WI38 (cell line): Measurements from ENCODE around the gene SH2D6.

ENCODE experiments used
- H3K4me3 ChIP-seq: 2 replicates; pipeline ENCODE4 v1.5.1; 2011; ENCODE audit warnings: low read depth, mild to moderate bottlenecking, control low read depth, low read length
- TF ChIP-seq, protein P1 (sequence below): IDR thresholded peaks from 2 replicates; pipeline ENCODE4 v1.5.1; 2012; ENCODE audit warnings: low read depth, mild to moderate bottlenecking, control low read depth, low read length

SH2D6 gene

DNA sequence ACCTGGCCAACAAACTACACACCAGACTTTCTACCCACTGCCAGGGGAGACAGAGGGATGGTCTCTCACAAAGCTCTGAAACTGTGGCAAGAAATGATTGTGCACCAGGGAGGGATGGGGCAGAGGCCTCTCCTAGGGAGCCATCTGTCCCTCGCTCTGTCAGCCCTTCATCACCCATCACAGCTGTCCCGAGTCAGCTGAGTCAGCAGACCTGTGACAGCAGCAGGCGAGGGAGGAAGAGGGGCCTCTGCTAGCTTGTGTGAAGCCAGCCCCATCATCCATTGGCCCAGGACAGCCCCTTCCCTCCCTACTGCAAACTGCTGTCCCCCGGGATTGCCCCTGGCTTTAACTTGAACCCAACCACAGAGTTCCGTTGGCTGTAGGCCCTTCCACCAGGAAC is 5.0 kb downstream of the SH2D6 start:
- TF ChIP-seq, protein P1, sequence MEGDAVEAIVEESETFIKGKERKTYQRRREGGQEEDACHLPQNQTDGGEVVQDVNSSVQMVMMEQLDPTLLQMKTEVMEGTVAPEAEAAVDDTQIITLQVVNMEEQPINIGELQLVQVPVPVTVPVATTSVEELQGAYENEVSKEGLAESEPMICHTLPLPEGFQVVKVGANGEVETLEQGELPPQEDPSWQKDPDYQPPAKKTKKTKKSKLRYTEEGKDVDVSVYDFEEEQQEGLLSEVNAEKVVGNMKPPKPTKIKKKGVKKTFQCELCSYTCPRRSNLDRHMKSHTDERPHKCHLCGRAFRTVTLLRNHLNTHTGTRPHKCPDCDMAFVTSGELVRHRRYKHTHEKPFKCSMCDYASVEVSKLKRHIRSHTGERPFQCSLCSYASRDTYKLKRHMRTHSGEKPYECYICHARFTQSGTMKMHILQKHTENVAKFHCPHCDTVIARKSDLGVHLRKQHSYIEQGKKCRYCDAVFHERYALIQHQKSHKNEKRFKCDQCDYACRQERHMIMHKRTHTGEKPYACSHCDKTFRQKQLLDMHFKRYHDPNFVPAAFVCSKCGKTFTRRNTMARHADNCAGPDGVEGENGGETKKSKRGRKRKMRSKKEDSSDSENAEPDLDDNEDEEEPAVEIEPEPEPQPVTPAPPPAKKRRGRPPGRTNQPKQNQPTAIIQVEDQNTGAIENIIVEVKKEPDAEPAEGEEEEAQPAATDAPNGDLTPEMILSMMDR, result no peak
- no peak overlapping the region for H3K4me3 ChIP-seq

- TF ChIP-seq, protein P1, result no peak
- H3K4me3 ChIP-seq, result no peak overlapping the region
Measured at GRCh38 chr2:85425588-85425987, 7.1 kb downstream of the SH2D6 start.

- H3K4me3 ChIP-seq, result no peak overlapping the region
- TF ChIP-seq, protein P1, result no peak
Measured at GRCh38 chr2:85427300-85427835, 8.9 kb downstream of the SH2D6 start.

DNA sequence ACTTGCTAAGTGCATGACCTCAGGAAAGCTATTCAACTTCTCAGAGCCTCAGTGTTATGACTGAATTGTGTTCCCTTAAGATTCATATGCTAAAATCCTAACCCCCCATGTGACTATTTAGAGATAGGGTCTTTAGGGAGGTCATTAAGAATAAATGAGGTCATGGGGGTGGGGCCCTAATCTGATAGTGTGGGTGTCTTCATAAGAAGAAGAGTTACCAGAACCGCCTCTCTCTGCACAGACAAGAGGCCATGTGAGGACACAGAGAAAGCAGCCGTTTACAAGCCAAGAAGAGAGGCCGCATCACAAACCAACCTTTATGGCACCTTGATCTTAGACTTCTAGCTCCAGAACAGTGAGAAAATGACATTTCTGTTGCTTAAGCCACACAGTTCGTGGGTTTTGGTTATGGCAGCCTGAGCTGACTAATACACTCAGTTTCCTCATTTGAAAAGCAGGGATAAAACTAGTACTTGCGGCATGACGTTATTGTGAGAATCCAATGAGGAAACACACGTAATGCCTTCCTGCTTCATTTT is 9.9 kb downstream of the SH2D6 start:
- TF ChIP-seq, protein P1, result no peak
- no peak overlapping the region for H3K4me3 ChIP-seq

DNA sequence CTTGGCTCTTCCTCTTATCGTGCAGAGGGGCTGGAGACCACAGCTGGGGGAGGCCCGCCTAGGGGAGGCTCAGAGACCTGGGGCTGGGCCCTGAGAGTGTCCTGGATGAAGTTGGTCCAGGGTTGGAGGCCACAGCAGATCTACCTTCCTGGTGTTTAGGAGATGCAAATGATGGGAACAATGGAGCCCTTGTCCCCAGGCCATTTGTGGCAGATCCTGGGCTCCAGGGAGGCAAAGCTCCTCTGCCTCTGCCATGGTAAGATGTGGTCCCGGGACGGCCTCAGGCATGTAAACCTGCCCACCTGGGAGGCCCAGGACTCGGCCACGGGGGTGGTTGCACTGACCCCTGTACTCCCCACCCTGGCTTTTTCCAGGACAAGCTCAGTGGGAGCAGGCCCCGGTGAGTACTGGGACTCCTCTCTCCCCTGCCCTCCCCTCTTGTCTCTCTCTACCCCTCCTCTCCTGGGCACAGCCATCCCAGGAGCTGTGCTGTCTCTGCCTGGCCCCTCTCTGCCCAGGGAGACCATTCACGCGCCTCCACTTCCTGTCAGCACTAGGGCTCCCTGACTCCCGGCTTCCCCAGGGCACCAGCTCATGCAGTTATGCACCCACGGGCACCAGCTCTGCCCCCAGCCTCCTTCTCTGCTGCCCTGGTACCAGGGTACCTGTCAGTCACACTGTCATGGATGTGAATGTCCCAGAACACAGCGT is 10.9 kb downstream of the SH2D6 start:
- H3K4me3 ChIP-seq, result no peak overlapping the region
- TF ChIP-seq, protein P1, result no peak

DNA sequence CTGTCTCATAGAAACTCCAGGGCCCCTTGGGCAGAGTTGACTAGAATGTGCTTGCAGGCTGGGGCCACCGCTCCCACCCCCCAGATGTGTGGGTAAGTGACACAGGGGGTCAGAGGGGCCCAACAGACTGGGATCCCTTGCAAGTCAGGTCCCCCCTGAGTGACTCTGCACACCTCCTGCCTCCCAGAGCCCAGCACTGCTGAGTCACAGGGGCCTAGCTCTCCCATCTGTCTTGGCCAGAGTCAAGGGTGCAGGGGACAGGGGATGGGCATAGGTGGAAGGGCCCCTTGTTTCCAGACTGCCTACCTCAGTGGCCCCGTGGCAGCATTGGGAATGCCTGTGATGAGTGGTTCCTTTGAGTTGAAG is 11.4 kb downstream of the SH2D6 start:
- TF ChIP-seq, protein P1, result no peak
- H3K4me3 ChIP-seq, result no peak overlapping the region
